K562 (cell line): ENCODE measurements around the gene HBG1. TPM values are rescaled to one million over a fixed set of nuclear protein-coding genes. Genes with fewer than 3 reads are reported as not detected.

Source experiments
- ATAC-seq: fragments of 200-7000 bp; cut with Tn5 transposase; 3 replicates; pipeline ENCODE4 v1.9.1; 2020; ENCODE audit warnings: moderate library complexity
- BruUV-seq: library from RNA; stranded (reverse); fragments of 400-500 nt; replicated peaks from 2 replicates; lab custom pipeline; 2021; lab: Mats Ljungman, UMichigan
- CTCF ChIA-PET: fragments of 300-600 bp; formaldehyde crosslinking; extraction: SDS; loops from one replicate; lab custom pipeline; 2021; ENCODE audit warnings: low intra/inter-chr PET ratio; lab: Yijun Ruan, JAX
- POLR2A ChIA-PET: fragments of 300-600, 350-650 bp; sonication (Branson Sonifier 250); formaldehyde crosslinking; extraction: SDS; loops from one replicate; lab custom pipeline; 2021; ENCODE audit warnings: antibody characterized with exemption, inconsistent platforms; lab: Yijun Ruan, JAX
- DNase-seq, 4 experiments: peaks; one replicate each; pipeline versions ENCODE4 v3.0.0 to v3.0.0-alpha.2; 2011 to 2018; ENCODE audit warnings: low spot score in 3 of 4, mixed read lengths in 3 of 4; ENCODE audit errors: extremely low read depth in 1 of 4
- FAIRE-seq: peaks from 2 replicates; lab custom pipeline; 2011; peaks lifted over from hg19 to GRCh38; lab: Jason Lieb, UNC
- H2AFZ ChIP-seq: 2 replicates; pipeline ENCODE4 v1.6.0; 2011; ENCODE audit warnings: low read depth, low read length, control low read depth, inconsistent platforms
- H3K27ac ChIP-seq: fragments of 200-600 bp; 3 replicates; pipeline ENCODE4 v1.8.0; 2011; ENCODE audit warnings: low read depth, mild to moderate bottlenecking, control low read depth, inconsistent platforms, low read length, moderate library complexity, mixed read lengths; ENCODE audit errors: extremely low read depth
- H3K27me3 ChIP-seq, 2 experiments: fragments of 300-600 bp in 1 of 2; 2 replicates in 1 of 2; 3 replicates in 1 of 2; pipeline versions ENCODE4 v1.6.0 to v1.8.0; 2011; ENCODE audit warnings: inconsistent platforms in 2 of 2, low read length in 2 of 2, mild to moderate bottlenecking in 1 of 2, mixed read lengths in 1 of 2, moderate library complexity in 1 of 2; ENCODE audit not compliant: control insufficient read depth in 2 of 2, insufficient read depth in 2 of 2
- H3K36me3 ChIP-seq: fragments of 300-600 bp; 3 replicates; pipeline ENCODE4 v1.8.0; 2011; ENCODE audit warnings: mild to moderate bottlenecking, low read length, inconsistent platforms; ENCODE audit not compliant: control insufficient read depth, insufficient read depth
- H3K4me1 ChIP-seq, 2 experiments: fragments of 200-600 bp in 1 of 2; replicated peaks in 1 of 2; 2 replicates in 1 of 2; 3 replicates in 1 of 2; pipeline versions ENCODE4 v1.5.1 to v1.8.0; 2011; ENCODE audit warnings: inconsistent platforms in 2 of 2, low read length in 2 of 2, mild to moderate bottlenecking in 1 of 2, mixed read lengths in 1 of 2, moderate library complexity in 1 of 2; ENCODE audit not compliant: control insufficient read depth in 2 of 2, insufficient read depth in 2 of 2
- H3K4me2 ChIP-seq: 2 replicates; pipeline ENCODE4 v1.6.1; 2011; ENCODE audit warnings: low read length, control low read depth, inconsistent platforms, mixed read lengths; ENCODE audit not compliant: insufficient read depth
- H3K4me3 ChIP-seq: fragments of 200-600 bp; sonication (generic), shearing (Covaris generic); 2 replicates; pipeline ENCODE4 v1.5.1; 2016; ENCODE audit warnings: control low read depth, inconsistent platforms
- H3K79me2 ChIP-seq: fragments of 200-600 bp; 3 replicates; pipeline ENCODE4 v1.8.0; 2011; ENCODE audit warnings: low read length, inconsistent platforms; ENCODE audit not compliant: control insufficient read depth, insufficient read depth
- H3K9ac ChIP-seq, 2 experiments: 2 replicates each; pipeline versions ENCODE4 v1.6.0 to v1.6.1; 2011; ENCODE audit warnings: low read depth in 2 of 2, low read length in 2 of 2, control low read depth in 1 of 2, inconsistent platforms in 1 of 2, mild to moderate bottlenecking in 1 of 2, mixed read lengths in 1 of 2; ENCODE audit not compliant: insufficient read depth in 1 of 2
- H3K9me1 ChIP-seq: one replicate; pipeline ENCODE4 v1.6.0; 2011; ENCODE audit warnings: inconsistent platforms, mild to moderate bottlenecking, low read length, moderate library complexity; ENCODE audit not compliant: control insufficient read depth, insufficient read depth
- H3K9me3 ChIP-seq: replicated peaks from 2 replicates; pipeline ENCODE4 v1.5.1; 2011; ENCODE audit warnings: low read depth, low read length, inconsistent platforms; ENCODE audit not compliant: control insufficient read depth, insufficient read depth
- H4K20me1 ChIP-seq: replicated peaks from 2 replicates; pipeline ENCODE4 v1.6.1; 2011; ENCODE audit warnings: low read length, inconsistent platforms, mixed read lengths; ENCODE audit not compliant: control insufficient read depth, insufficient read depth
- CAMTA2 ChIP-seq: fragments of 250-450 bp; sonication (Bioruptor Pico); conservative IDR thresholded peaks from 2 replicates; pipeline ENCODE4 v1.5.1; 2022
- CGGBP1 ChIP-seq: fragments of 250-450 bp; sonication (Bioruptor Pico); IDR thresholded peaks from 2 replicates; pipeline ENCODE4 v1.9.0; 2021; ENCODE audit warnings: mild to moderate bottlenecking
- E2F6 ChIP-seq, 2 experiments: IDR thresholded peaks; 2 replicates each; pipeline ENCODE4 v1.6.1; 2011; ENCODE audit warnings: borderline replicate concordance in 1 of 2, control low read depth in 1 of 2, low read depth in 1 of 2, low read length in 1 of 2, mild to moderate bottlenecking in 1 of 2, mixed read lengths in 1 of 2, moderate library complexity in 1 of 2; ENCODE audit not compliant: insufficient read depth in 1 of 2, insufficient read length in 1 of 2, poor library complexity in 1 of 2, severe bottlenecking in 1 of 2; ENCODE audit errors: extremely low read depth in 1 of 2
- ELF4 ChIP-seq: fragments of 450-650 bp; formaldehyde crosslinking; IDR thresholded peaks from 2 replicates; pipeline ENCODE4 v1.4.0; 2022; ENCODE audit warnings: missing genetic modification characterization
- EWSR1 ChIP-seq: fragments of 450-650 bp; IDR thresholded peaks from 2 replicates; pipeline ENCODE4 v1.6.1; 2018; ENCODE audit warnings: borderline replicate concordance, mild to moderate bottlenecking, low read depth, moderate library complexity; ENCODE audit not compliant: partially characterized antibody
- FOXJ2 ChIP-seq: fragments of 200-800 bp; sonication (Bioruptor generic); IDR thresholded peaks from 2 replicates; pipeline ENCODE4 v1.6.1; 2016; ENCODE audit warnings: missing genetic modification characterization, missing compliant biosample characterization
- MNT ChIP-seq, 2 experiments: fragments of 450-650 bp; conservative IDR thresholded peaks; 2 replicates each; pipeline ENCODE4 v1.6.1; 2017; ENCODE audit warnings: mild to moderate bottlenecking in 2 of 2, moderate library complexity in 2 of 2
- POLR2A ChIP-seq: fragments of 450-650 bp; conservative IDR thresholded peaks from 2 replicates; pipeline ENCODE4 v1.6.1; 2016
- SREBF2 ChIP-seq: sonication (generic); formaldehyde crosslinking; IDR thresholded peaks from 2 replicates; pipeline ENCODE4 v1.4.0; 2020; ENCODE audit warnings: mild to moderate bottlenecking, missing genetic modification reagents
- TFE3 ChIP-seq: fragments of 450-650 bp; formaldehyde crosslinking; IDR thresholded peaks from 2 replicates; pipeline ENCODE4 v1.4.0; 2020; ENCODE audit warnings: mild to moderate bottlenecking, mixed read lengths
- ZNF239 ChIP-seq: fragments of 250-450 bp; sonication (Bioruptor Pico); IDR thresholded peaks from 2 replicates; pipeline ENCODE4 v1.4.0; 2020; ENCODE audit warnings: mild to moderate bottlenecking
- ZNF436 ChIP-seq: fragments of 250-450, 450-650 bp; sonication (Bioruptor Pico); formaldehyde crosslinking; IDR thresholded peaks from 2 replicates; pipeline ENCODE4 v1.7.0; 2020; ENCODE audit warnings: mild to moderate bottlenecking
- ZNF583 ChIP-seq: fragments of 250-450 bp; sonication (Bioruptor Pico); IDR thresholded peaks from 2 replicates; pipeline ENCODE4 v1.4.0; 2020
- ZNF586 ChIP-seq: fragments of 450-650 bp; formaldehyde crosslinking; conservative IDR thresholded peaks from 2 replicates; pipeline ENCODE4 v1.4.0; 2020; ENCODE audit warnings: mild to moderate bottlenecking, moderate library complexity
- ZNF668 ChIP-seq: fragments of 250-450 bp; sonication (Bioruptor Pico); IDR thresholded peaks from 2 replicates; pipeline ENCODE4 v1.8.0; 2022; ENCODE audit warnings: mild to moderate bottlenecking, inconsistent platforms
- ZNF696 ChIP-seq: fragments of 250-450 bp; sonication (Bioruptor Pico); conservative IDR thresholded peaks from 2 replicates; pipeline ENCODE4 v1.4.0; 2020; ENCODE audit warnings: mild to moderate bottlenecking, moderate library complexity
- ZNF77 ChIP-seq: fragments of 250-450 bp; sonication (Bioruptor Pico); IDR thresholded peaks from 2 replicates; pipeline ENCODE4 v1.5.0; 2020
- WGBS: fragments of 100-300 bp; shearing (Covaris generic); methylation state at CpG from one replicate; pipeline ENCODE4 v1.1.6; 2016; ENCODE audit warnings: low coverage, mixed read lengths; ENCODE audit not compliant: insufficient coverage; ENCODE audit errors: missing lambda C conversion rate; 5-methylcytosine and 5-hydroxymethylcytosine counted together
- in situ Hi-C: fragments of 300-500 bp; cut with MboI; formaldehyde crosslinking; loops from 4 replicates; pipeline ENCODE4 v1.15.0; 2018; ENCODE audit warnings: inconsistent platforms, mixed read lengths
- intact Hi-C: fragments of 100-400 bp; cut with micrococcal nuclease; formaldehyde crosslinking; loops from 2 replicates; pipeline ENCODE4 v1.14.2; 2022
- polyA plus RNA-seq, 8 experiments: library from polyadenylated mRNA; depleted of rRNA in 4 of 8; stranded (reverse) in 5 of 8; unstranded in 3 of 8; fragments of >200 nt; fragmentation: Nextera tagmentation in 2 of 8; fragmentation: Illumina TruSeq in 1 of 8; extraction: Ambion mirVana in 2 of 8; extraction: Trizol in 1 of 8; gene quantifications; 2 replicates each; pipeline versions ENCODE4 v1.2.1 to v1.2.3, GENCODE V29; 2011 to 2014; ENCODE audit warnings: inconsistent platforms in 1 of 8, missing spikeins in 1 of 8
- total RNA-seq, 7 experiments: library from RNA; depleted of rRNA in 6 of 7; stranded (reverse); fragments of >200 nt in 6 of 7; fragmentation: Illumina TruSeq in 2 of 7; extraction: Trizol in 2 of 7; gene quantifications; 2 replicates each; pipeline versions ENCODE4 v1.2.1 to v1.2.3, GENCODE V29; 2011 to 2021; ENCODE audit warnings: low replicate concordance in 1 of 7

The HBG1 gene
- total and polyA plus RNA-seq, 9 of the 15 experiments (the other 6 are each of a cell fraction or from before 2014, with no cell fraction given) = 1,066 to 16,338 (median 4,898) TPM

GRCh38 chr11:5250543-5251204 lies 1.0 kb upstream of the HBG1 start:
- ChIA-PET POLR2A (interaction anchor here (0.7 to 6.9 kb wide), 13 partner anchors 9 to 225 kb away, joined by 3 to 30 read pairs (median 4); partner anchors contain the start of gene HBE1), CTCF (no interaction called here)
- no peak for FAIRE-seq
- Histone ChIP-seq H3K4me1 (peaks cover 4% of the 10 kb centered on the region in 2 experiments), H3K27me3 (no peaks in the 10 kb centered on the region), H4K20me1 (peaks cover 4% of the 10 kb centered on the region; the same call in 1 of the 2 replicates), H3K9ac (peak overlapping the region in 1 of 2 experiments; percentile 70; a peak in 2 of 4 replicates), H3K9me1 (no peaks in the 10 kb centered on the region), H3K36me3 (peaks cover 44% of the 10 kb centered on the region), H3K9me3 (no peaks in the 10 kb centered on the region), H3K4me2 (peak overlapping the region; percentile 94), H3K4me3 (peak overlapping the region; percentile 58), H3K79me2 (peaks cover 89% of the 10 kb centered on the region), H2AFZ (no peak overlapping the region), H3K27ac (peak overlapping the region; percentile 73)
- no peak for ATAC-seq
- intact Hi-C loops (loop anchor here (2.0 kb wide), 1 partner anchor 46 kb away; no protein-coding TSS in a partner anchor), in situ Hi-C loops (no loop called here)
- 39% methylated on average over 4 of the region's 4 CpGs for WGBS
- no peak for TF ChIP-seq ZNF239 (CRISPR knock-in tag)
- 0 out of 2 replicates have a peak, but pooled peaks have one; percentile 41 for TF ChIP-seq ELF4
- 0 out of 2 replicates have a peak, but pooled peaks have one; percentile 29 for TF ChIP-seq CAMTA2 (CRISPR knock-in tag)
- TF ChIP-seq ZNF77 = 0 out of 2 replicates have a peak, but pooled peaks have one; percentile 8
- TF ChIP-seq FOXJ2 (tag) = no peak
- TF ChIP-seq SREBF2 (CRISPR knock-in tag) = no peak
- TF ChIP-seq MNT (conservative IDR thresholded peaks at IDR 0.05) = 0 out of 4 replicates have a peak, but pooled peaks of 1 of the 2 experiments have one; percentile 4
- TF ChIP-seq ZNF436 (CRISPR knock-in tag) = peak; percentile 71; the same call in 1 of the 2 replicates
- peak; percentile 20; the same call in 1 of the 2 replicates for TF ChIP-seq POLR2A
- peak; percentile 69; the same call in 1 of the 2 replicates for TF ChIP-seq ZNF696 (CRISPR knock-in tag)
- no peak for TF ChIP-seq ZNF583 (CRISPR knock-in tag)
- no peak for TF ChIP-seq EWSR1
- TF ChIP-seq ZNF668 (CRISPR knock-in tag) = 0 out of 2 replicates have a peak, but pooled peaks have one; percentile 36
- 0 out of 2 replicates have a peak, but pooled peaks have one; percentile 58 for TF ChIP-seq CGGBP1 (CRISPR knock-in tag)
- no peak for TF ChIP-seq E2F6 (IDR thresholded peaks at IDR 0.05; ENCODE audit: borderline replicate concordance in 1 of 2, extremely low read depth in 1 of 2, insufficient read depth in 1 of 2, insufficient read length in 1 of 2, low read depth in 1 of 2, low read length in 1 of 2, poor library complexity in 1 of 2, severe bottlenecking in 1 of 2)
- 0 out of 2 replicates have a peak, but pooled peaks have one; percentile 4 for TF ChIP-seq TFE3
- peak; percentile 75 for TF ChIP-seq ZNF586
- no TSS peak for BruUV-seq
- DNase-seq = peak in 1 of 4 experiments; percentile 45
